Mesendoderm (in vitro differentiated cells): Measurements from ENCODE around the gene C11orf65.

Source experiments
- DNase-seq: peaks from one replicate; pipeline ENCODE4 v3.0.0; 2013
- H2AK5ac ChIP-seq: 2 replicates; pipeline ENCODE4 v1.6.1; 2013; ENCODE audit warnings: low read length, inconsistent platforms
- H2BK120ac ChIP-seq: 2 replicates; pipeline ENCODE4 v1.6.1; 2013; ENCODE audit warnings: low read depth, mild to moderate bottlenecking, low read length, moderate library complexity, mixed read lengths
- H2BK15ac ChIP-seq: replicated peaks from 2 replicates; pipeline ENCODE4 v1.6.1; 2013; ENCODE audit warnings: low read depth, mild to moderate bottlenecking, moderate library complexity
- H2BK5ac ChIP-seq: 2 replicates; pipeline ENCODE4 v1.6.1; 2013; ENCODE audit warnings: low read length, inconsistent platforms
- H3K18ac ChIP-seq: 2 replicates; pipeline ENCODE4 v1.6.1; 2013; ENCODE audit warnings: mild to moderate bottlenecking, low read length, mixed read lengths
- H3K23ac ChIP-seq: one replicate; pipeline ENCODE4 v1.6.1; 2013; ENCODE audit warnings: low read length
- H3K27ac ChIP-seq: 2 replicates; pipeline ENCODE4 v1.5.1; 2013; ENCODE audit warnings: low read depth, mild to moderate bottlenecking, inconsistent platforms, low read length, moderate library complexity
- H3K27me3 ChIP-seq: 2 replicates; pipeline ENCODE4 v1.6.1; 2013; ENCODE audit warnings: low read length, control low read depth, mild to moderate bottlenecking, inconsistent platforms; ENCODE audit not compliant: insufficient read depth, poor library complexity
- H3K36me3 ChIP-seq: 2 replicates; pipeline ENCODE4 v1.6.1; 2013; ENCODE audit warnings: low read length, inconsistent platforms; ENCODE audit not compliant: control insufficient read depth, insufficient read depth
- H3K4ac ChIP-seq: one replicate; pipeline ENCODE4 v1.6.1; 2013; ENCODE audit warnings: low read depth, mild to moderate bottlenecking, low read length, moderate library complexity
- H3K4me1 ChIP-seq: 2 replicates; pipeline ENCODE4 v1.6.1; 2013; ENCODE audit warnings: low read depth, low read length, inconsistent platforms; ENCODE audit not compliant: control insufficient read depth
- H3K4me2 ChIP-seq: 2 replicates; pipeline ENCODE4 v1.6.1; 2013; ENCODE audit warnings: low read length
- H3K4me3 ChIP-seq: 2 replicates; pipeline ENCODE4 v1.5.1; 2013; ENCODE audit warnings: mild to moderate bottlenecking, low read length
- H3K56ac ChIP-seq: one replicate; pipeline ENCODE4 v1.6.1; 2013; ENCODE audit warnings: low read length
- H3K79me1 ChIP-seq: 2 replicates; pipeline ENCODE4 v1.6.1; 2013; ENCODE audit warnings: low read length, inconsistent platforms
- H3K79me2 ChIP-seq: 2 replicates; pipeline ENCODE4 v1.6.1; 2013; ENCODE audit warnings: mild to moderate bottlenecking, low read length; ENCODE audit not compliant: control insufficient read depth, insufficient read depth
- H3K9ac ChIP-seq: 2 replicates; pipeline ENCODE4 v1.6.1; 2013; ENCODE audit warnings: low read length, inconsistent platforms
- H4K5ac ChIP-seq: one replicate; pipeline ENCODE4 v1.6.1; 2013; ENCODE audit warnings: low read length
- H4K8ac ChIP-seq: one replicate; pipeline ENCODE4 v1.6.1; 2013; ENCODE audit warnings: low read depth, mild to moderate bottlenecking, control low read depth, low read length, moderate library complexity
- WGBS: extraction: QIAGEN DNeasy Blood & Tissue Kit; methylation state at CpG from one replicate; pipeline ENCODE4 v1.1.7; 2013; ENCODE audit warnings: low lambda C conversion rate, missing lambda C conversion rate; ENCODE audit not compliant: insufficient coverage; ENCODE audit errors: extremely low coverage; 5-methylcytosine and 5-hydroxymethylcytosine counted together

C11orf65 gene

GRCh38 chr11:108340973-108341372 is 126.4 kb downstream of the C11orf65 start:
- Histone ChIP-seq H3K27ac (no peak overlapping the region), H2BK5ac (no peak overlapping the region), H3K27me3 (no peaks in the 10 kb centered on the region), H3K9ac (no peak overlapping the region), H3K4me3 (no peak overlapping the region), H3K56ac (no peak overlapping the region), H3K4ac (no peak overlapping the region), H2AK5ac (no peak overlapping the region), H2BK15ac (no peak overlapping the region), H3K36me3 (no peaks in the 10 kb centered on the region), H3K23ac (no peak overlapping the region), H2BK120ac (no peak overlapping the region), H3K79me2 (no peaks in the 10 kb centered on the region), H3K4me2 (no peak overlapping the region), H4K8ac (no peak overlapping the region), H3K79me1 (no peaks in the 10 kb centered on the region), H3K4me1 (no peaks in the 10 kb centered on the region), H4K5ac (no peak overlapping the region), H3K18ac (no peak overlapping the region)
- WGBS, result no CpG with 5 or more reads among the region's 1 CpG
- peak; percentile 96 for DNase-seq

GRCh38 chr11:108338750-108339149 is 128.6 kb downstream of the C11orf65 start:
- no peak overlapping the region for H3K4me2 ChIP-seq
- H3K79me1 ChIP-seq, result no peaks in the 10 kb centered on the region
- no CpG with 5 or more reads among the region's 2 CpGs for WGBS

GRCh38 chr11:108333403-108333899 is 133.9 kb downstream of the C11orf65 start:
- H3K4me3 ChIP-seq, result no peak overlapping the region
- H2BK5ac ChIP-seq, result no peak overlapping the region
- H3K18ac ChIP-seq, result no peak overlapping the region
- H3K4me1 ChIP-seq, result no peaks in the 10 kb centered on the region
- H3K56ac ChIP-seq, result no peak overlapping the region
- no peaks in the 10 kb centered on the region for H3K27me3 ChIP-seq
- H3K9ac ChIP-seq, result no peak overlapping the region
- H4K8ac ChIP-seq, result no peak overlapping the region
- no peak overlapping the region for H3K23ac ChIP-seq
- no peak overlapping the region for H3K4ac ChIP-seq
- no peak overlapping the region for H4K5ac ChIP-seq
- DNase-seq, result no peak
- no peaks in the 10 kb centered on the region for H3K79me1 ChIP-seq
- no CpG with 5 or more reads among the region's 2 CpGs for WGBS
- H2BK120ac ChIP-seq, result no peak overlapping the region
- H3K36me3 ChIP-seq, result no peaks in the 10 kb centered on the region
- H2BK15ac ChIP-seq, result no peak overlapping the region
- no peak overlapping the region for H2AK5ac ChIP-seq
- H3K27ac ChIP-seq, result no peak overlapping the region
- H3K79me2 ChIP-seq, result no peaks in the 10 kb centered on the region
- H3K4me2 ChIP-seq, result no peak overlapping the region

More at GRCh38 chr11:108338750-108339149, 128.6 kb downstream of the C11orf65 start:
- no peak overlapping the region for H4K8ac ChIP-seq
- no peaks in the 10 kb centered on the region for H3K79me2 ChIP-seq
- H2AK5ac ChIP-seq, result no peak overlapping the region
- no peak overlapping the region for H4K5ac ChIP-seq
- no peaks in the 10 kb centered on the region for H3K4me1 ChIP-seq
- no peak overlapping the region for H3K4ac ChIP-seq
- H2BK5ac ChIP-seq, result no peak overlapping the region
- H3K4me3 ChIP-seq, result no peak overlapping the region
- no peak for DNase-seq
- no peaks in the 10 kb centered on the region for H3K27me3 ChIP-seq
- H3K27ac ChIP-seq, result no peak overlapping the region
- H3K36me3 ChIP-seq, result no peaks in the 10 kb centered on the region
- no peak overlapping the region for H3K9ac ChIP-seq
- no peak overlapping the region for H2BK120ac ChIP-seq
- no peak overlapping the region for H3K23ac ChIP-seq
- no peak overlapping the region for H3K18ac ChIP-seq
- no peak overlapping the region for H3K56ac ChIP-seq
- no peak overlapping the region for H2BK15ac ChIP-seq
